Common myeloid progenitor, CD34-positive (primary cell): Measurements from ENCODE around the gene DBP.

Experiments
- CTCF ChIA-PET: fragments of 350-600 bp; sonication (Branson Sonifier 250); formaldehyde crosslinking; loops from one replicate; lab custom pipeline; 2021; ENCODE audit warnings: antibody characterized with exemption; lab: Charles Lee
- POLR2A ChIA-PET: fragments of 350-600 bp; sonication (Branson Sonifier 250); formaldehyde crosslinking; loops from one replicate; lab custom pipeline; 2021; ENCODE audit warnings: antibody characterized with exemption; lab: Charles Lee
- DNase-seq, 3 donors: peaks; one replicate each; pipeline versions ENCODE4 v3.0.0 to v3.0.0-alpha.2; 2013
- H3K27ac ChIP-seq, 2 experiments: 1 replicate in 1 of 2; 2 replicates in 1 of 2; pipeline ENCODE4 v1.7.0; 2013; ENCODE audit warnings: inconsistent platforms in 2 of 2, low read length in 2 of 2, mild to moderate bottlenecking in 2 of 2, low read depth in 1 of 2, moderate library complexity in 1 of 2; ENCODE audit not compliant: severe bottlenecking in 2 of 2, insufficient read depth in 1 of 2, poor library complexity in 1 of 2
- H3K27me3 ChIP-seq, 5 experiments: replicated peaks in 2 of 5; 1 replicate in 3 of 5; 2 replicates in 2 of 5; pipeline versions ENCODE4 v1.6.1 to v1.7.0; 2013; ENCODE audit warnings: low read length in 4 of 5, mild to moderate bottlenecking in 2 of 5, moderate library complexity in 2 of 5, inconsistent platforms in 1 of 5; ENCODE audit not compliant: insufficient read depth in 5 of 5, control insufficient read depth in 4 of 5
- H3K36me3 ChIP-seq, 4 experiments: 1 replicate in 2 of 4; 2 replicates in 2 of 4; pipeline versions ENCODE4 v1.6.1 to v1.7.0; 2013; ENCODE audit warnings: low read length in 3 of 4, control low read depth in 1 of 4, mild to moderate bottlenecking in 1 of 4; ENCODE audit not compliant: control insufficient read depth in 4 of 4, insufficient read depth in 4 of 4
- H3K4me1 ChIP-seq, 4 experiments: 1 replicate in 3 of 4; 2 replicates in 1 of 4; pipeline versions ENCODE4 v1.6.1 to v1.7.1; 2013; ENCODE audit warnings: low read length in 3 of 4, mild to moderate bottlenecking in 3 of 4, control low read depth in 1 of 4, inconsistent platforms in 1 of 4, moderate library complexity in 1 of 4; ENCODE audit not compliant: control insufficient read depth in 4 of 4, insufficient read depth in 4 of 4; ENCODE audit errors: control extremely low read depth in 1 of 4
- H3K4me3 ChIP-seq, 7 experiments: 1 replicate in 4 of 7; 2 replicates in 3 of 7; pipeline versions ENCODE4 v1.5.1 to v1.7.0; 2013; ENCODE audit warnings: mild to moderate bottlenecking in 7 of 7, low read length in 6 of 7, moderate library complexity in 6 of 7, inconsistent platforms in 2 of 7, low read depth in 2 of 7, control low read depth in 1 of 7; ENCODE audit not compliant: insufficient read depth in 4 of 7, control insufficient read depth in 1 of 7; ENCODE audit errors: extremely low read depth in 1 of 7
- H3K9me3 ChIP-seq, 5 experiments: 1 replicate in 4 of 5; 2 replicates in 1 of 5; pipeline versions ENCODE4 v1.6.1 to v1.7.1; 2013; ENCODE audit warnings: low read length in 4 of 5, mild to moderate bottlenecking in 2 of 5, inconsistent platforms in 1 of 5, low read depth in 1 of 5, moderate library complexity in 1 of 5; ENCODE audit not compliant: control insufficient read depth in 4 of 5, insufficient read depth in 2 of 5; ENCODE audit errors: control extremely low read depth in 1 of 5
- WGBS: methylation state at CpG from one replicate; pipeline ENCODE4 v1.1.5; 2013; ENCODE audit not compliant: insufficient coverage; 5-methylcytosine and 5-hydroxymethylcytosine counted together

Gene DBP

DNA sequence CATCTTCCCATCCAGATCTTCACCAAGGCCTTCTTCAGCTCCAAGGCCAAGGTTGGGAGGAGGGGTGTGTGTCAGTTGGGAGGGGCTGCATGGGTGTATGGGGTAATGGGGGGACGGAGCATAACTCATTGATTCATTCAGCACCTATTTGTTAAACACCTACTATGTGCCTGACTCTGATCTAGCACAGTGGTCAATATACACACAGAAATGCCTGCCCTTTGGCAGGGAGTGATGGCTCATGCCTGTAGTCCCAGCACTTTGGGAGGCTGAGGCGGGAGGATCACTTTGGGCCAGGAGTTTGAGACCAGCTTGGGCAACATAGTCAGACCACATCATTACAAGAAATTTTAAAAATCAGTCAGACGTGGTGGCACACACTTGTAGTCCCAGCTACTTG lies 49.8 kb downstream of the DBP start:
- H3K9me3 ChIP-seq: no peaks in the 10 kb centered on the region
- ChIA-PET POLR2A (no interaction called here), CTCF (interaction anchor here (0.9 to 9.5 kb wide), 8 partner anchors 20 to 321 kb away, joined by 3 to 98 read pairs (median 4); partner anchors contain the start of gene SPACA4)
- 100% methylated on average over 1 of the region's 3 CpGs for WGBS
- no peak for DNase-seq
- H3K36me3 ChIP-seq: no peaks in the 10 kb centered on the region
- H3K4me3 ChIP-seq: no peak overlapping the region
- H3K4me1 ChIP-seq: peaks cover 0 to 13% (median 7%) of the 10 kb centered on the region in 4 experiments
- H3K27me3 ChIP-seq: peaks cover 0 to 1% (median 0%) of the 10 kb centered on the region in 5 experiments
- H3K27ac ChIP-seq: no peak overlapping the region

DNA sequence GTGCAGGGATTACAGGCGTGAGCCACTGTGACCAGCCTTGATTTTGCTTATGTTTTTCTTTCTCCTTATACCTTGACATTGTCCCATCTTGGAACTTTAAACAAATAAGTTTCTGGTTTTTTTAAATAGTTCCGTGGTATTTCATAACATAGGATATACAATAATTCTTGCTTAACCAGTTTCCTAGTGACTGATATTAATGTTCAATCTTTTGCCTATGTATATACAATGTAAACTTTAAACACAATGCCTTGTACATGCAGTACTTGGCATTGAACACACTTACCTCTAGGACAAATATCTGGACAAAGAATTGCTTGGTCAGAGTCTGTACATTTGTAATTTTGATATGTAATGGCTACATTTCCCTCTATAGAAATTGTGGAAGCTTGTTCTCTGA lies 55.0 kb downstream of the DBP start:
- POLR2A ChIA-PET: no interaction called here
- no peak overlapping the region for H3K27ac ChIP-seq
- H3K9me3 ChIP-seq: no peaks in the 10 kb centered on the region
- CTCF ChIA-PET: interaction anchor here (3.1 to 9.5 kb wide), 2 partner anchors 76 to 92 kb away, joined by 30 to 98 read pairs; no protein-coding TSS in a partner anchor
- peaks cover 0 to 7% (median 5%) of the 10 kb centered on the region in 4 experiments for H3K4me1 ChIP-seq
- no peak for DNase-seq
- no peak overlapping the region for H3K4me3 ChIP-seq
- H3K36me3 ChIP-seq: no peaks in the 10 kb centered on the region
- no CpG with 5 or more reads among the region's 2 CpGs for WGBS
- H3K27me3 ChIP-seq: no peaks in the 10 kb centered on the region
